Epithelial cell of prostate (primary cell): ENCODE data around the gene PDGFRB.

Source experiments
- DNase-seq: peaks from one replicate; pipeline ENCODE4 v3.0.0-alpha.2; 2011; ENCODE audit warnings: low read depth, low spot score
- H3K27ac ChIP-seq: fragments of 450-650 bp; 2 replicates; pipeline ENCODE4 v1.5.1; 2017; ENCODE audit warnings: mild to moderate bottlenecking

Gene PDGFRB

GRCh38 chr5:150166037-150166649 lies 10.5 kb upstream of the PDGFRB start:
- H3K27ac ChIP-seq = no peak overlapping the region
- no peak for DNase-seq

GRCh38 chr5:150164211-150164980 lies 8.8 kb upstream of the PDGFRB start:
- DNase-seq = no peak
- H3K27ac ChIP-seq = no peak overlapping the region

GRCh38 chr5:150163547-150164059 lies 8.0 kb upstream of the PDGFRB start:
- no peak for DNase-seq
- no peak overlapping the region for H3K27ac ChIP-seq

GRCh38 chr5:150163035-150163434 lies 7.4 kb upstream of the PDGFRB start:
- DNase-seq = no peak
- H3K27ac ChIP-seq = no peak overlapping the region

GRCh38 chr5:150162142-150162513 lies 6.5 kb upstream of the PDGFRB start:
- no peak for DNase-seq
- H3K27ac ChIP-seq = no peak overlapping the region

GRCh38 chr5:150161242-150162141 lies 5.8 kb upstream of the PDGFRB start:
- no peak overlapping the region for H3K27ac ChIP-seq
- DNase-seq = no peak

GRCh38 chr5:150160448-150161081 lies 4.9 kb upstream of the PDGFRB start:
- DNase-seq = no peak
- H3K27ac ChIP-seq = no peak overlapping the region

- no peak overlapping the region for H3K27ac ChIP-seq
- DNase-seq = no peak
Observed at GRCh38 chr5:150159741-150160179, 4.1 kb upstream of the PDGFRB start.

GRCh38 chr5:150159031-150159430 lies 3.4 kb upstream of the PDGFRB start:
- no peak overlapping the region for H3K27ac ChIP-seq

GRCh38 chr5:150158170-150158949 lies 2.7 kb upstream of the PDGFRB start:
- DNase-seq = no peak
- no peak overlapping the region for H3K27ac ChIP-seq

More at GRCh38 chr5:150159031-150159430, 3.4 kb upstream of the PDGFRB start:
- DNase-seq = no peak

- no peak overlapping the region for H3K27ac ChIP-seq
- DNase-seq = no peak
Observed at GRCh38 chr5:150157168-150157567, 1.5 kb upstream of the PDGFRB start.

GRCh38 chr5:150156540-150156939 lies 895 bp upstream of the PDGFRB start:
- DNase-seq = no peak
- H3K27ac ChIP-seq = no peak overlapping the region

GRCh38 chr5:150156027-150156368 lies 353 bp upstream of the PDGFRB start:
- no peak overlapping the region for H3K27ac ChIP-seq
- DNase-seq = no peak

GRCh38 chr5:150154618-150155128 lies 972 bp downstream of the PDGFRB start:
- no peak for DNase-seq
- no peak overlapping the region for H3K27ac ChIP-seq

- no peak for DNase-seq
- H3K27ac ChIP-seq = no peak overlapping the region
Observed at GRCh38 chr5:150153957-150154617, 1.6 kb downstream of the PDGFRB start.

GRCh38 chr5:150153483-150153882 lies 2.2 kb downstream of the PDGFRB start:
- no peak overlapping the region for H3K27ac ChIP-seq
- no peak for DNase-seq

- no peak overlapping the region for H3K27ac ChIP-seq
Observed at GRCh38 chr5:150152636-150153462, 2.8 kb downstream of the PDGFRB start.

GRCh38 chr5:150149618-150150017 lies 6.0 kb downstream of the PDGFRB start:
- no peak for DNase-seq
- no peak overlapping the region for H3K27ac ChIP-seq

More at GRCh38 chr5:150152636-150153462, 2.8 kb downstream of the PDGFRB start:
- DNase-seq = no peak
